Measurements from ENCODE around the gene KCND1. TPM values are rescaled to one million over a fixed set of nuclear protein-coding genes. Genes with fewer than 3 reads are reported as not detected.

The KCND1 gene
- total and polyA plus RNA-seq, 10 of the 15 experiments (the other 5 are each of a cell fraction or from before 2014, with no cell fraction given) = 0.02 to 1.0 (median 0.39) TPM

- ChIA-PET POLR2A (interaction anchor here (2.3 kb wide), 1 partner anchor 24 kb away, joined by 8 read pairs; no protein-coding TSS in a partner anchor), RAD21 (ENCODE audit: unreplicated experiment) (interaction anchor here (1.4 to 1.8 kb wide), 2 partner anchors 22 to 31 kb away, joined by 4 to 5 read pairs; no protein-coding TSS in a partner anchor), SMC1A (ENCODE audit: uncharacterized antibody, unreplicated experiment) (interaction anchor here (1.1 to 1.9 kb wide), 4 partner anchors 13 to 31 kb away, joined by 3 to 7 read pairs (median 4); partner anchors contain the start of gene PQBP1), CTCF (interaction anchor here (1.8 to 2.7 kb wide), 3 partner anchors 13 to 24 kb away, joined by 4 to 9 read pairs (median 6); no protein-coding TSS in a partner anchor)
- Histone ChIP-seq H3K36me3 (ENCODE audit: control insufficient read depth in 2 of 2, insufficient read depth in 2 of 2, low read length in 1 of 2) (peaks cover 3 to 5% of the 10 kb centered on the region in 2 experiments; a peak in 3 of 4 replicates), H3K4me2 (ENCODE audit: control insufficient read depth, insufficient read depth) (peak overlapping the region; percentile 19), H3K27me3 (replicated peaks in 1 of 2; ENCODE audit: control insufficient read depth in 2 of 2, insufficient read depth in 2 of 2, low read length in 1 of 2) (no peaks in the 10 kb centered on the region), H3K9me3 (replicated peaks; ENCODE audit: control insufficient read depth, insufficient read depth, low read length) (no peaks in the 10 kb centered on the region; the same call in 2 of the 3 replicates), H3K9ac (ENCODE audit: control insufficient read depth, insufficient read depth, low read length) (no peak overlapping the region), H4K20me1 (ENCODE audit: control insufficient read depth, insufficient read depth) (peaks cover 5% of the 10 kb centered on the region), H2AFZ (ENCODE audit: control insufficient read depth, low read depth, low read length) (no peak overlapping the region), H3K4me1 (ENCODE audit: control insufficient read depth, insufficient read depth, low read length) (no peaks in the 10 kb centered on the region; the same call in 1 of the 2 replicates), H3K4me3 (0 out of 2 replicates have a peak overlapping the region, but pooled peaks have one; percentile 41), H3K27ac (ENCODE audit: control insufficient read depth, insufficient read depth) (no peak overlapping the region), H3K79me2 (ENCODE audit: control insufficient read depth, insufficient read depth, low read length) (peaks cover 53% of the 10 kb centered on the region)
- ATAC-seq (no peak), FAIRE-seq (no peak), DNase-seq (ENCODE audit: low read depth, low spot score) (no peak)
- BruUV-seq (replicated peaks) = no TSS peak
- in situ Hi-C loops (cut with MboI) (no loop called here), intact Hi-C loops (cut with micrococcal nuclease; ENCODE audit: unreplicated experiment) (loop anchor here (5.0 kb wide), 4 partner anchors 32 to 218 kb away; partner anchors contain the start of genes OTUD5, SUV39H1 and TFE3)
- WGBS (ENCODE audit: insufficient coverage, insufficient replicate concordance, low lambda C conversion rate, missing lambda C conversion rate) = 81% methylated on average over 13 of the region's 13 CpGs
- TF ChIP-seq POLR2AphosphoS2 (IDR thresholded peaks at IDR 0.05; ENCODE audit: low read depth, low read length) (peak; percentile 44; the same call in 1 of the 2 replicates), POLR2AphosphoS5 (IDR thresholded peaks at IDR 0.05; ENCODE audit: low read length) (peak; percentile 59), ATF3 (IDR thresholded peaks at IDR 0.05; ENCODE audit: borderline replicate concordance, extremely low read depth, low read depth, low read length) (no peak), NR2F1 (conservative IDR thresholded peaks at IDR 0.05) (peak; percentile 43), IKZF1 (conservative IDR thresholded peaks at IDR 0.05) (no peak), MLLT1 (IDR thresholded peaks at IDR 0.05) (0 out of 2 replicates have a peak, but pooled peaks have one; percentile 16), POLR2A (IDR thresholded peaks at IDR 0.05; ENCODE audit: low read depth, low read length) (peak; percentile 63; the same call in 1 of the 2 replicates)
Measured at GRCh38 chrX:48914593-48915493, 56.8 kb downstream of the KCND1 start.

Measured in GM12878 (cell line).